Dedifferentiated amniotic fluid mesenchymal stem cell (primary cell): ENCODE results near the gene QSOX1.
A peak's percentile ranks its signal among the peaks of the same experiment; 100 is the strongest.

Experiments
- DNase-seq: peaks from one replicate; pipeline ENCODE4 v3.0.0-alpha.2; 2016; ENCODE audit errors: extremely low spot score

The QSOX1 gene

GRCh38 chr1:180250883-180251509 is 96.3 kb downstream of the QSOX1 start:
- no peak for DNase-seq

GRCh38 chr1:180251526-180252305 is 97.0 kb downstream of the QSOX1 start:
- no peak for DNase-seq

- DNase-seq: peak; percentile 20
These were observed 98.2 kb downstream of the QSOX1 start for GRCh38 chr1:180252638-180253536.
